ENCODE results near the gene ANKFN1.

Gene ANKFN1

DNA sequence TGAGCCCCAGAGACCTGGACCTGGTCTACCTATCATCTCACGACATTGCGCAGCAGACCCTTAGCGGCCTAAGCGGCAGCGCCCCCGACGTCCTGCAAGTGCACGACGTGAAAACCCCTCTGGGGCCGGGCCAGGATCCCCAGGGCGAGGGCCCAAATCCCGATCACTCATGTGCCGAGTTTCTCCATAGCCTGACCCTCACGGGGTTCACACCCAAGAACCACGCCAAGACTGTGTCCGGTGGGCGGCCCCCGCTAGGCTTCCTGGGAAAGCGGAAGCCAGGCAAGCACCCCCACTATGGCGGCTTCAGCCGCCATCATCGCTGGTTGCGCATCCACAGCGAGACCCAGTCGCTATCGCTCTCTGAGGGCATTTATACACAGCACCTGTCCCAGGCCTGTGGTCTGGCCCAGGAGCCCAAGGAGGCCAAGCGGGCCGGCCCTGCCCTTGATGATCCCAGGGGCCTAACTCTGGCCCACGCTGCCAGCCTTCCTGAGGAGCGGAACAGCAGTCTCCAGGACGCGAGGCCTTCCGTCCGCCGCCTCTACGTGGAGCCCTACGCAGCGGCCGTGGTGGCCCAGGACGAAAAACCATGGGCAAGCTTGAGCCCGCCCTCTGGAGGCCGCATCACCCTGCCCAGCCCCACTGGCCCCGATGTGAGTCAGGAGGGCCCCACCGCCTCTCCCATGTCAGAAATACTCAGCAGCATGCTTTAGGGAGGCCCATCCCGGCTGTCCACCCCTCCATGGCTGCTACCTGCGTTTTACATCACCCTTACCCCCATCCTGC lies 357.5 kb downstream of the ANKFN1 start:
- no peak for DNase-seq

DNA sequence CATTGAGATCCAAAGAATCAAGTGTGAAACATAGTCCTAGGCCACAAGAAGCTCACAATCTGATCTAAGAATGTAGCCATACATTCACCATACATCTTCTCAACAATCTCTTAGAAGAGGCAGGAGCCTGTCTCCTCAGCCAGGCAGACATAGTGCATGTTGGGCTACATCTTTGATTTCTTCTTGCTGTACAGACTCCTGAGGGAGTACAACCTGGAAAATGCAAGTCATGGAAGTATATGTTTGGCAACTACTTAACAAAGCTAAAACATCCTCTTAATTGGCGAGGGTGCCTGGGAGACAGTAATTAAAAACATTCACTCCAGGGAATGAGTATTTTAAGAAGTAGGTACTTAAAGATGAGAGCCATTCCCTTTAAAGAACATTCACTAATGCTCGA lies 361.0 kb downstream of the ANKFN1 start:
- DNase-seq = no peak

DNA sequence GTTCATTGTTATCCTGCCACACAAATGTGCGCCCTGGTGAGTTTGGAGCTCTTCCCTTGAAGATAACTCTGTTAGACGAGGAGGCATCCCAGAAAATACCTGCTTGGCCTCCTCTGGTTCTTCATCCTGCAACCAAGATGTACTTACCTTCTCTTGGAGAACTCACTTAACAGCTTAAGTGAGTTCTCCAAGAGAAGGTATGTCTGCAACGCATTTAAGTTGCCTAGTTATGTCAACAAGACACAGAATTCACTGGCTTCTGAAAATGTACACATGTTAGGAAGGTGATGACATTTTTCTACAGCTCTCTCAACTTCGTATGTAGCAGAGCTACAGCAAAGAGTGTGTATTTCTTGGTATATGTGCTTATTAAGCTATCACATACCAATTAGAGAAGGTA lies 361.6 kb downstream of the ANKFN1 start:
- DNase-seq = no peak

DNA sequence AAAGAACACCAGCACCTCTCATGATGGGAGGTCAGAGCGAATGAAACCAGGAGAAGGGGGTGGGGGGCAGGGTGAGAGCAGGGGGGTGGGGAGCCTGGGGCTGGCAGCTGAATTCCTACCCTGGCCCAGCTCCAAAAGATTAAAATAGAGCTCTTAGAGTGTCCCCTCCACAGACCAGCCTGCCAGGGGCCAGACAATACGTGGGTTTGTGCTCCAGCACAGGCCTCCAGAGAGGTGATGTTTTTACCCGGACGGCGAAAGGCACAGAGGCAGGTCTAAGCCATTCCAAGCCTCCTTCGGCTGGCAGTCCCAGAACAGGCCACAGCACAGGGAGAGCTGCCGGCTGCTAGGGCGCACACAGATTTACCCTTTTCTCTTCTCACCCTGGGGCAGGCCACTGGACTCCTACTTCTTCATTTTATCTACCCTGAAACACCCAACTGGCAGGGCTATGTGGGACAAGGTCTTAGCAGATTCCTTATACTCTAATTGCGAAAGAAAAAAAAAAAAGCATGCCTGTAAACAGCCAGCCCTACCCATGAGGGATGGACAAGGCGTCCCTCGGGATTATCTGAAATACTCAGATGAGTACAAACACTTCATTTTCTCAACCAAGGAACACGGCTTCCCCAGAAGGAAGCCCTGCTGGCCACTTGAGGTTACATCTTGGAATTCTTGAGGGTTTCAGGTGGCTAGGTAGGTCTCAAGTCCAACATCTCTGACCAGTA lies 368.3 kb downstream of the ANKFN1 start:
- no peak for DNase-seq

DNA sequence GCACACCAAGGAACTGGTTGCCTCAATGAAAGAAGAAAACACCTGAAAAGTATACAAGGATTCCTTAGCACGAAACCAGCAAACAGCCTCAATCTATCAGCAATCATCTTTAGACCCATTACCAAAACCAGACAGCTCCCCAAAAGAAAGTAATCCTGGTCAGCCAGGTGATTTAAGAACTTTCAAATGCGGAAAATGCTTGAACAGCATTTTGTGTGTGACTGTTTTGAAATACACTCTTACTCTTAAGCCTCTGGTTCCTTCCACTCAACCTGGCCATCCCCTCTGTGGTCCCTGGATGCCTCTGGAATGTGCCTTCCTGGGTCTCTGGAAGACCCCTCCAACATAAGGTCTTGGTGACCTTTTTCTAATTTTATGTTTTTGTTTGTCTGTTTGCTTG lies 369.8 kb downstream of the ANKFN1 start:
- no peak for DNase-seq

DNA sequence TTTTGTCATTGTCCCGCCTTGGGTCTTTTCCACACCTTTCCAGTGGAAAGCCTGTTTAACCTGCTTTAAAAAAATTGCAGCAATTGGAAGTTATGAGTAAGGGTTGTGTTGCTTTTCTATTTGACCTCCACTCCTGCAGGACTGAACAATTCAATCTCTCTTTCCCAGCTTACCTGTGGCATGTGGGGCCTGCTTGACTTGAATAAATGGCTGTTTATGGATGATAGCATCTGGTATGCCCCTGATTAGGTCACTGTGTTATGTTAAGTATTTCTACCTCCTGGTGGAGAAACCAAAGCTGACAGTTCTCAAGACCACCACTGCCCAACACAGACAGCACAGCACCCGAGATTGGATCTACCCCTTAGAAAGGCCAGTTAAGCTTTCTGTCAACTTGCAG lies 375.4 kb downstream of the ANKFN1 start:
- DNase-seq = no peak

DNA sequence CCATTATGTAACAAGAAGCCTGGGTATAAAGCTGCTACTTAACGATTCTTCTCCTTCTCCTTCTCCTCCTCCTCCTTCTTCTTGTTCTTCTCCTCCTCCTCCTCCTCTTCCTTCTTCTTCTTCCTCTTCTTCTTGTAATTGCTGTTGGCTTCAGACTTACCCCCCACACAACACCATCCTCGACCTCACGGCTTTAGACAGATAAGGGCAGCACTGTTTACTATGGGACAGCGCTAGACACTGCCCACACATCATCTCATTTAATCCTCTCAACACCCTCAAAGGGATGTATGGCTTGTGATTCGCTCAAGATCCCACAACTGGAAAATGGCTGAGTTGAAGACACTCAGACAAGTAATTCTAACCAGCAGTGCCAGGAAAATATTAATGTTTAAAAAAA lies 379.7 kb downstream of the ANKFN1 start:
- DNase-seq = no peak

DNA sequence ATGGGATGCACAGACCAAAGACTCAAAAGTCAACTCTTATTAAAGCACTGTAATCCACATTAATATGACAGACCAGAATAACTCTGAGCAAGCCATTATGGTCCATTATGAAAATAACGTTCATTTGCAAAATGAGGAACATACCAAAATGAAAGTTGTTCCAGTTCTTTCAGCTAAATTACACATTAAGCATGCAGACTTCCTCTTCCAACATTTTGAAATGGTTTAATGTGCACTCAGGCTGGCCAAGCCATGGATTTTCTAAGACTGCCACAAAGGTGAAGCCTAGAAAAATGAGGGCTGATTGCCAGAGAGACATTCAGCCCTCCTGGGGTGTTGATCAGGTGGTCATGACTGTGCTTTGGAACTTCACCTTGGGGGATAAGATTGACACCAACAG lies 383.5 kb downstream of the ANKFN1 start:
- no peak for DNase-seq

DNA sequence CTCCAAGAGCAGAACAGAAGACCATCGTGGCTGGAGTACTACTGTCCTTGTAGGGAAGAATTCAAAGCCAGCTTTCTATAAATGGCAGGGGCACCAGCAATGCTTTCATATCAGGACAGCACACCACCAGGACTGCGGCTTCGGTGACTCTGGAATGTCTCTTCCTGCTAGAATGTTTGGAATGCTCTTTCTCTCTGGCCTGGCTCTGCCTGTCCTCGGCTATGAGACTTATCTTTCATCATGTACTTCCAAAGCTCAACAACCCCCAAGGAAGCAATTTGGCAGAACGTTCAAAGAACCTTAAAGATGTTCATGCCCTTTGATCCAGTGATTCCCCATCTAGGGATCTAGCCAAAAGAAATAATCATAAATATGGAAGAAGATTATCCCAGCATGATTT lies 387.6 kb downstream of the ANKFN1 start:
- DNase-seq = no peak

DNA sequence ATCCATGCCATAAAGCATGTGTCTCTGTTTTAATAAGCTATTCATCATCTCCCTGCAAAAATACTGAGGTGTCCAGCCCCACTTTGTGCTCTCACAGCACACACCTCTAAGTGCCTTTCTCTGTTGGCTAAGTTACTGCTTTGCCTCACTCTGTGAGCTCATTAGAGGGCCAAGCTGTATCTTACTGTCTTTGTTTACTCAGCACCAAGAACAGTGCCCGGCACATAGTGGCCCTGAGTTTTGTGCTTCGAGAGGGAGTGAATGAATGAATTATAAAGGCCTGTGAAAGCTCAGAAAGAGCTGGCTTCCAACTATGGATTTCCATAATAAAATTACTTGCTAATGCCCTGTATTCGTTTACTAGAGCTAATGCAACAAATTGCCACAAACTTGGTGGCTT lies 390.0 kb downstream of the ANKFN1 start:
- no peak for DNase-seq

DNA sequence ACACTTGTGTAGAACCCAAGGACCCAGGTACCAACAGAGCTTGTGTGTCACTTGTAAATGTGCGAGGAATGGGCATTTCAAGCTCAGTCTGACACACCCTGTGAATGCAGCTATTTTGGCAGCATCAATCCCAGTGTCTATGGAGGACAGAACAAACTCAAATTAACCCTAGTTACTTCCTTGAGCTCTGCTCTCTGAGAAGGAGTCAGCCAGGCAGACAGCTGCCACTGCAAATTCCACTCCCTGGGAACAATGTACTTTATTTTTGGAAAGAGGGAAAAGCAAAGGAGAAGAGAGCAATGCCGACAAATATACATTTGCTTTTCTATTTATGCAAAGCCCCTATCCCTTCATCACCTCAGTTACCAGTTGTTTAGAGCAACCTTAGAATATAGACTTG lies 391.8 kb downstream of the ANKFN1 start:
- no peak for DNase-seq

DNA sequence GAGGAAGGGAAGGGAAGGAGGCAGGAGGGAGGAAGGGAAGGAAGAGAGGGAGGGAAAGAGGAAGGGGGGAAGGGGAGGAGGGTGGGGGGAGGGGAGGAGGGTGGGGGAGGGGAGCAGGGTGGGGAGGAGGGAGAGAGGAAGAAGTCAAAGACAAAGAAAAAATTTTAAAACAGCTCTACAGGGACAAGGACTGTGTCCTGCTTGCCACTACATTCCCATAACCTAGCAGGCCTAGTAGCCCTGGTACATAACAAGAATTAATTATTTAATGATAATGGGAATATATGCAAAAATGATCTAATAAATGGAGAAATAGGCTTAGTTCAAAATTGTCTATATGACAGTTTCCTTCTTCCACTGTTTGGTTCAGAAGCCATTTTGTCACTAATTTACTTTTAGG lies 392.7 kb downstream of the ANKFN1 start:
- DNase-seq = no peak

DNA sequence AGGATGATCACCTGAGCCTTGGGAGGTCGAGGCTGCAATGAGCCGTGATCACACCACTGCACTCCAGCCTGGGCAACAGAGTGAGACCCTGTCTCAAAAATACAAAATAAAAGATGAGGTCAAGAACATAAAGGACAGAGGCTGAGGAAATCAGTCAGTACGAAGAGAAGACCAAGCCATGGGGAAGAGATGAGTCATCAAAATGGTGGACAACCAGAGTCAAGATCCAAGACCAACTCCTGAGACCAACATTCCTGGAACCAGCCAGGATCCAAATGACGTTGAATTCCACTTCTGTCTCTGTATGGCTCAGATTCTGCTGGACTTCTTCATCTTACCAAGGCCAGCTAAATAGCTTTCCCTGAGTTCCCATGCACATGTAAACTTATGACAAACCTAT lies 395.4 kb downstream of the ANKFN1 start:
- no peak for DNase-seq

DNA sequence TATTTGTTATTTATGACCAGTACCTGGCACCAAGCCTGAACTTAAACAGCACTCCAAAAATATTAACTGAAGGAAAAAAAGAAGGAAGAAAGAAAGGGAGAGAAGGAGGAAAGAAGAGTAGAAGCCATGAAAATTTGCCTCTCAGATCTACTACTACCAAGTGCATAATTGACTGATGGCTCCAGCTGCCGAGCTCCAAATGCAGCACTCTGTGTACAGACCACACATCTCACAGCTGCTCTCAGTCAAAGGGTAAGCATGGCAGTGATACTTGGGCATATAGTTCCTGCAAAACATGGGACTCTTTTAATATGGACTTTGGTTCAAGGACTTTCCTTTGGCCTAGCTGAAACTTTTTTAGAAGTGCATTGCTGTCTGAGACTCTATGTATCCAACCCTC lies 396.2 kb downstream of the ANKFN1 start:
- DNase-seq = no peak

DNA sequence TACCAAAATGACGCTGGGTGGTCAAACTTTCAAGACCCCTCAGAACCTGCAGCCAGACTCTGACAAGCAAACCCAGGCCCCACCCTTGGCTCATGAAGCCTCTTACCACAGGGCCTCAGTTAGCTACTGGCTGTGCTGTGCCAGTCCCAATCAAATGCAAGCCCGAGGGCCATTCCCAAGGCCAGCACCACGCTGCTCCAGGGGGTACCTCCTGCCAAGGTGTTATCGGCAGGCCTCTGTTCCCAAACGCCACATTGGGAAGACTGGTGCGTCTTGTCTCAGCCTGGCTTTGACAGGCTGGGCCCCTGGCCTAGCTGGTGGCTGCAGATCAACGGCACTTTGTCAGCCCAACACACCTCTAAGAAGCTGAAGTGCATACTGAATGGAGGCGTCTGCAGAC lies 404.4 kb downstream of the ANKFN1 start:
- DNase-seq = no peak

DNA sequence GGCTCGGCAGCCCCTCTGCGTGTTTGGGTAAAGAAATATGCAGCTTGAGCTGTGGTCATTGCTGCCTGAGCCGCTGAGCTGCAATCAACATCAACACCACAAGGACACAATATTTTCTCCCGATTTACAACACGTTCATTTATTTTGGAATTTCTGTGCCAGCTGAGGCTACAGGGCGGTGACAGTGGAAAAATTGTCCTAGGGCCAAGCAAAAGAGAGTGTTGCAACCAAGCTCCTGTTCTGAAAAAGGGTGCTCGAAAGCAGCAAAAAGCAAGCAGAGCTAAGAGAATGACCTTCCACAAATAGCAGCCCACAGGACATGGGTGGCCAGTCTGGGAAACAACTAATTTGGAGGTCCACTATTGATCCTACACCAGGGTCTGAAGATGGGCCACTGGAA lies 404.8 kb downstream of the ANKFN1 start:
- DNase-seq = no peak

Data from CD4-positive, alpha-beta T cell treated with Interleukin-1 beta for 1 hour (primary cell).